Neural progenitor cell (in vitro differentiated cells): ENCODE results near the gene DCAF8. TPM values are rescaled to one million over a fixed set of nuclear protein-coding genes. Genes with fewer than 3 reads are reported as not detected.

Experiments used
- DNase-seq: peaks from one replicate; pipeline ENCODE4 v3.0.0-alpha.2; 2016; ENCODE audit warnings: low spot score
- H2AFZ ChIP-seq: fragments of 200-600 bp; sonication (generic); replicated peaks from 2 replicates; pipeline ENCODE4 v1.6.1; 2016; ENCODE audit warnings: antibody characterized with exemption
- H3F3A ChIP-seq: fragments of 200-600 bp; sonication (generic); 2 replicates; pipeline ENCODE4 v1.6.1; 2016; ENCODE audit warnings: antibody characterized with exemption, low read depth
- H3K27ac ChIP-seq: fragments of 200-600 bp; sonication (generic); 2 replicates; pipeline ENCODE4 v1.5.1; 2016; ENCODE audit warnings: mild to moderate bottlenecking
- H3K27me3 ChIP-seq: fragments of 200-600 bp; sonication (generic); 2 replicates; pipeline ENCODE4 v1.6.1; 2016; ENCODE audit warnings: mild to moderate bottlenecking, moderate library complexity
- H3K36me3 ChIP-seq: fragments of 200-600 bp; sonication (generic); 2 replicates; pipeline ENCODE4 v1.5.1; 2016
- H3K4me1 ChIP-seq: fragments of 200-600 bp; sonication (generic); 2 replicates; pipeline ENCODE4 v1.6.1; 2016; ENCODE audit warnings: mixed run types
- H3K4me2 ChIP-seq: fragments of 200-600 bp; sonication (generic); 2 replicates; pipeline ENCODE4 v1.6.1; 2016
- H3K4me3 ChIP-seq: fragments of 200-600 bp; sonication (generic); 2 replicates; pipeline ENCODE4 v1.5.1; 2016
- H3K79me2 ChIP-seq: fragments of 200-600 bp; sonication (generic); 2 replicates; pipeline ENCODE4 v1.6.1; 2016; ENCODE audit warnings: low read depth
- H3K9ac ChIP-seq: fragments of 200-600 bp; sonication (generic); 2 replicates; pipeline ENCODE4 v1.6.1; 2016
- H3K9me3 ChIP-seq: fragments of 200-600 bp; sonication (generic); 2 replicates; pipeline ENCODE4 v1.5.1; 2016; ENCODE audit warnings: low read depth
- H4K20me1 ChIP-seq: fragments of 200-600 bp; sonication (generic); 2 replicates; pipeline ENCODE4 v1.6.1; 2016; ENCODE audit warnings: low read depth
- H3K27ac Mint-ChIP-seq: 3 replicates; pipeline ENCODE4 v1.8.0; 2021; ENCODE audit warnings: mixed read lengths
- H3K27me3 Mint-ChIP-seq: 2 replicates; pipeline ENCODE4 v1.8.0; 2022; ENCODE audit warnings: low read depth, mild to moderate bottlenecking, inconsistent platforms, moderate library complexity, mixed read lengths; ENCODE audit not compliant: insufficient read depth
- H3K36me3 Mint-ChIP-seq: 3 replicates; pipeline ENCODE4 v1.8.0; 2021; ENCODE audit warnings: mixed read lengths
- H3K4me1 Mint-ChIP-seq: 3 replicates; pipeline ENCODE4 v1.8.0; 2021; ENCODE audit warnings: mixed read lengths
- H3K4me3 Mint-ChIP-seq: 3 replicates; pipeline ENCODE4 v1.8.0; 2021; ENCODE audit warnings: mild to moderate bottlenecking, moderate library complexity, mixed read lengths
- H3K9me3 Mint-ChIP-seq: 3 replicates; pipeline ENCODE4 v1.8.0; 2020; ENCODE audit warnings: mixed read lengths
- CTCF ChIP-seq: fragments of 200-600 bp; sonication (generic); IDR thresholded peaks from 2 replicates; pipeline ENCODE4 v1.5.1; 2017; ENCODE audit warnings: antibody characterized with exemption, mild to moderate bottlenecking
- EZH2 ChIP-seq: fragments of 200-600 bp; sonication (generic); IDR thresholded peaks from 2 replicates; pipeline ENCODE4 v1.6.1; 2017; ENCODE audit warnings: antibody characterized with exemption, mild to moderate bottlenecking, moderate library complexity
- EZH2phosphoT487 ChIP-seq: fragments of 200-600 bp; sonication (generic); IDR thresholded peaks from 2 replicates; pipeline ENCODE4 v1.6.1; 2017; ENCODE audit warnings: antibody characterized with exemption
- total RNA-seq: library from RNA; depleted of rRNA; stranded (reverse); fragments of >200 nt; gene quantifications from 2 replicates; pipeline ENCODE4 v1.2.3, GENCODE V29; 2015; ENCODE audit warnings: low replicate concordance

The DCAF8 gene
- total RNA-seq, 1 donor from 2014 or later, result 105 TPM

- no peak overlapping the region for H3K27ac Mint-ChIP-seq
- Histone ChIP-seq H3K9ac (no peak overlapping the region), H2AFZ (no peak overlapping the region), H3K4me1 (peaks cover 34% of the 10 kb centered on the region), H3K79me2 (no peaks in the 10 kb centered on the region), H3K36me3 (no peaks in the 10 kb centered on the region), H3K27ac (no peak overlapping the region), H3F3A (peaks cover 30% of the 10 kb centered on the region), H4K20me1 (peaks cover 4% of the 10 kb centered on the region), H3K4me3 (no peak overlapping the region), H3K27me3 (peaks cover 44% of the 10 kb centered on the region), H3K9me3 (no peaks in the 10 kb centered on the region), H3K4me2 (no peak overlapping the region)
- TF ChIP-seq EZH2, result no peak
- no peak for TF ChIP-seq CTCF
- TF ChIP-seq EZH2phosphoT487, result no peak
- H3K36me3 Mint-ChIP-seq, result no peaks in the 10 kb centered on the region
- DNase-seq, result no peak
- no peak overlapping the region for H3K4me3 Mint-ChIP-seq
- peaks cover 3% of the 10 kb centered on the region for H3K9me3 Mint-ChIP-seq
- H3K27me3 Mint-ChIP-seq, result peaks cover 15% of the 10 kb centered on the region
- H3K4me1 Mint-ChIP-seq, result peaks cover 53% of the 10 kb centered on the region
Measured at GRCh38 chr1:160167056-160167455, 95.3 kb downstream of the DCAF8 start.

GRCh38 chr1:160166166-160166868 is 96.0 kb downstream of the DCAF8 start:
- Histone ChIP-seq H3K4me3 (no peak overlapping the region), H3K27me3 (peaks cover 36% of the 10 kb centered on the region), H3K79me2 (no peaks in the 10 kb centered on the region), H3K4me2 (no peak overlapping the region), H3K9me3 (no peaks in the 10 kb centered on the region), H3K9ac (no peak overlapping the region), H3K36me3 (no peaks in the 10 kb centered on the region), H3K4me1 (peaks cover 27% of the 10 kb centered on the region), H4K20me1 (peaks cover 4% of the 10 kb centered on the region), H3K27ac (no peak overlapping the region), H3F3A (peaks cover 25% of the 10 kb centered on the region), H2AFZ (no peak overlapping the region)
- H3K36me3 Mint-ChIP-seq, result no peaks in the 10 kb centered on the region
- H3K9me3 Mint-ChIP-seq, result peaks cover 3% of the 10 kb centered on the region
- H3K27me3 Mint-ChIP-seq, result peaks cover 12% of the 10 kb centered on the region
- peaks cover 51% of the 10 kb centered on the region for H3K4me1 Mint-ChIP-seq
- TF ChIP-seq EZH2phosphoT487, result no peak
- no peak for TF ChIP-seq EZH2
- no peak for TF ChIP-seq CTCF
- H3K4me3 Mint-ChIP-seq, result no peak overlapping the region
- no peak for DNase-seq
- H3K27ac Mint-ChIP-seq, result no peak overlapping the region

Other genes starting within 250 kb of the DCAF8 start
- gene PIGM, start 230.6 kb downstream of the DCAF8 start, total RNA-seq, result 4.5 and 7.1 TPM in 2 replicates
- gene KCNJ10, start 192.4 kb downstream of the DCAF8 start, total RNA-seq, result 0.15 TPM in 1 of 2 replicates, not detected in the other
- gene KCNJ9, start 181.0 kb downstream of the DCAF8 start, total RNA-seq, result 0.09 TPM in 2 replicates
- gene IGSF8, start 163.9 kb downstream of the DCAF8 start, total RNA-seq, result 9.4 and 23.4 TPM in 2 replicates
- gene ATP1A2, start 146.8 kb downstream of the DCAF8 start, total RNA-seq, result 88.6 and 154 TPM in 2 replicates
- 0.17 and 0.62 TPM in 2 replicates for gene ATP1A4, start 110.9 kb downstream of the DCAF8 start, total RNA-seq
- 0.50 TPM in 1 of 2 replicates, not detected in the other for gene CASQ1, start 72.0 kb downstream of the DCAF8 start, total RNA-seq
- gene PEA15, start 57.2 kb downstream of the DCAF8 start, total RNA-seq, result 39.1 and 63.5 TPM in 2 replicates
- gene PEX19, start 22.6 kb upstream of the DCAF8 start, total RNA-seq, result 74.6 and 103 TPM in 2 replicates
- gene COPA, start 80.7 kb upstream of the DCAF8 start, total RNA-seq, result 82.6 and 83.3 TPM in 2 replicates
- 44.8 and 78.0 TPM in 2 replicates for gene NCSTN, start 80.8 kb upstream of the DCAF8 start, total RNA-seq
- gene NHLH1, start 104.5 kb upstream of the DCAF8 start, total RNA-seq, result 0.07 and 0.22 TPM in 2 replicates
- 23.0 and 46.6 TPM in 2 replicates for gene VANGL2, start 138.0 kb upstream of the DCAF8 start, total RNA-seq